ENCODE measurements around the gene SARDH.
A peak's percentile ranks its signal among the peaks of the same experiment; 100 is the strongest.

DNA sequence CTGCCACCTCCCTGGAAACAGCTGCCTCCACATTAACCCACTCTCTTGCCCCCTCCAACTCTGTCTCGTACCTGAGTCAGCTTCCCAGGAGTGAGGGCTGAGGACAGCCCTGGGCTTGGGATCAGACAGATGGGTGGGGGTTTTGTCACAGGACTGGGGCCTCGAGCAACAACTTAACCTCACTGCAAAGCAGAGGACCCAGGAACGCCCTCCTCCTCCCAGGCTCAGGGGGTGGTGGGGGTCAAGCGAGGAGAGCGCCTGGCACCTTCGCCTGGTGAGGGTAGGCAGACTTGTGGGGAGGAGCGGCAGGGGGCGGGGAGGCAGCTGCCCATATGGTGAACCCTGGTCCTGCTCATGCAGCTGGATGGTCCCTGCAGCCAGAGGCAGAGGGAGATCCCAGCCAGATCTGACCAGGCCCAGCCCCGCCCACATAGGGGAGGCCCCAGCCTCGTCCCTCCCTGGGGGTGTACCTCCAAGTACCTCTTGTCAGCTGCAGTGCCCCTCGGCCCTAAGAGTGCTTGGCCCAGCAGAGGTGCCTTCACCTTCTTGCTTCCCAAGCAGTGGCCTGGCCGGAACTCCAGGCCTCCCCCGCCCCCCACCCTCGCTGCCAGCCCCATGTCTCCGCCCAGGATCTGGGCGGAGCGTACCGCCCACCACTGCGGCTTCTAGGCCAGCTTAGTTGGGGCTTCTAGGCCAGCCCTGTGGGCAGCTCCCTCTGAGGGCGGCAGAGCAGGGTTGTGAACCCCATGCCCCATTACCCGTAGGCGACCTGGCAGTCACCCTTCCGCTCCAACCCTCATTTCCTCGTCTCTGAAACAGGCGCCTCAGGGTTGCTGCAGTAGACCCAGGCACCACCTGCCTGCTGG lies at the start of gene SARDH:
- TF ChIP-seq, protein P1, sequence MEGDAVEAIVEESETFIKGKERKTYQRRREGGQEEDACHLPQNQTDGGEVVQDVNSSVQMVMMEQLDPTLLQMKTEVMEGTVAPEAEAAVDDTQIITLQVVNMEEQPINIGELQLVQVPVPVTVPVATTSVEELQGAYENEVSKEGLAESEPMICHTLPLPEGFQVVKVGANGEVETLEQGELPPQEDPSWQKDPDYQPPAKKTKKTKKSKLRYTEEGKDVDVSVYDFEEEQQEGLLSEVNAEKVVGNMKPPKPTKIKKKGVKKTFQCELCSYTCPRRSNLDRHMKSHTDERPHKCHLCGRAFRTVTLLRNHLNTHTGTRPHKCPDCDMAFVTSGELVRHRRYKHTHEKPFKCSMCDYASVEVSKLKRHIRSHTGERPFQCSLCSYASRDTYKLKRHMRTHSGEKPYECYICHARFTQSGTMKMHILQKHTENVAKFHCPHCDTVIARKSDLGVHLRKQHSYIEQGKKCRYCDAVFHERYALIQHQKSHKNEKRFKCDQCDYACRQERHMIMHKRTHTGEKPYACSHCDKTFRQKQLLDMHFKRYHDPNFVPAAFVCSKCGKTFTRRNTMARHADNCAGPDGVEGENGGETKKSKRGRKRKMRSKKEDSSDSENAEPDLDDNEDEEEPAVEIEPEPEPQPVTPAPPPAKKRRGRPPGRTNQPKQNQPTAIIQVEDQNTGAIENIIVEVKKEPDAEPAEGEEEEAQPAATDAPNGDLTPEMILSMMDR (IDR thresholded peaks at IDR 0.05; ENCODE audit: control extremely low read depth in 1 of 3, insufficient read depth in 1 of 3, low read depth in 1 of 3, low read length in 3 of 3), result no peak
- TF ChIP-seq, protein P2, sequence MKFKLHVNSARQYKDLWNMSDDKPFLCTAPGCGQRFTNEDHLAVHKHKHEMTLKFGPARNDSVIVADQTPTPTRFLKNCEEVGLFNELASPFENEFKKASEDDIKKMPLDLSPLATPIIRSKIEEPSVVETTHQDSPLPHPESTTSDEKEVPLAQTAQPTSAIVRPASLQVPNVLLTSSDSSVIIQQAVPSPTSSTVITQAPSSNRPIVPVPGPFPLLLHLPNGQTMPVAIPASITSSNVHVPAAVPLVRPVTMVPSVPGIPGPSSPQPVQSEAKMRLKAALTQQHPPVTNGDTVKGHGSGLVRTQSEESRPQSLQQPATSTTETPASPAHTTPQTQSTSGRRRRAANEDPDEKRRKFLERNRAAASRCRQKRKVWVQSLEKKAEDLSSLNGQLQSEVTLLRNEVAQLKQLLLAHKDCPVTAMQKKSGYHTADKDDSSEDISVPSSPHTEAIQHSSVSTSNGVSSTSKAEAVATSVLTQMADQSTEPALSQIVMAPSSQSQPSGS (IDR thresholded peaks at IDR 0.05; ENCODE audit: low read length), result no peak
- TF ChIP-seq HDAC2 (IDR thresholded peaks at IDR 0.05; ENCODE audit: borderline replicate concordance in 1 of 2, low read depth in 2 of 2, low read length in 2 of 2) (0 out of 4 replicates have a peak, but pooled peaks of 1 of the 2 experiments have one; percentile 23), BCL11A (IDR thresholded peaks at IDR 0.05; ENCODE audit: low read depth in 2 of 2, low read length in 2 of 2) (no peak), SRF (IDR thresholded peaks at IDR 0.05; ENCODE audit: low read depth, low read length) (no peak), KDM5A (IDR thresholded peaks at IDR 0.05; ENCODE audit: low read length) (no peak), ZNF274 (IDR thresholded peaks at IDR 0.05; ENCODE audit: borderline replicate concordance, extremely low read depth, low read length) (no peak), SP4 (IDR thresholded peaks at IDR 0.05; ENCODE audit: low read length) (0 out of 2 replicates have a peak, but pooled peaks have one; percentile 48), EP300 (IDR thresholded peaks at IDR 0.05; ENCODE audit: borderline replicate concordance in 1 of 2, low read depth in 2 of 2, low read length in 2 of 2) (no peak), SIN3A (conservative IDR thresholded peaks at IDR 0.05 in 1 of 2, IDR thresholded peaks at IDR 0.05 in 1 of 2; ENCODE audit: low read depth in 1 of 2, low read length in 2 of 2) (peak in 1 of 2 experiments; percentile 61; a peak in 2 of 4 replicates), CHD1 (IDR thresholded peaks at IDR 0.05; ENCODE audit: low read depth, low read length) (no peak), TEAD4 (IDR thresholded peaks at IDR 0.05; ENCODE audit: low read depth, low read length) (no peak), RAD21 (IDR thresholded peaks at IDR 0.05 in 1 of 2, conservative IDR thresholded peaks at IDR 0.05 in 1 of 2; ENCODE audit: low read depth in 2 of 2, low read length in 2 of 2) (no peak)
